Stimulated activated CD8-positive, alpha-beta memory T cell treated with anti-CD3 and anti-CD28 coated beads, Interleukin-4, amount 100 ng/mL, for 48 hours (primary cell): ENCODE data around the gene CAST.

Experiments
- DNase-seq: peaks from one replicate; pipeline ENCODE4 v3.0.0-alpha.2; 2020

Gene CAST

GRCh38 chr5:96645091-96645490 is 17.1 kb upstream of the CAST start:
- no peak for DNase-seq

- DNase-seq = no peak
Measured at GRCh38 chr5:96648023-96648422, 14.2 kb upstream of the CAST start.

GRCh38 chr5:96648593-96648992 is 13.6 kb upstream of the CAST start:
- no peak for DNase-seq

GRCh38 chr5:96649251-96649662 is 12.9 kb upstream of the CAST start:
- no peak for DNase-seq

- no peak for DNase-seq
Measured at GRCh38 chr5:96649681-96650540, 12.3 kb upstream of the CAST start.

GRCh38 chr5:96651047-96651446 is 11.1 kb upstream of the CAST start:
- DNase-seq = no peak

- no peak for DNase-seq
Measured at GRCh38 chr5:96651948-96652753, 10.0 kb upstream of the CAST start.

- DNase-seq = no peak
Measured at GRCh38 chr5:96652769-96653454, 9.3 kb upstream of the CAST start.

GRCh38 chr5:96654209-96654608 is 8.0 kb upstream of the CAST start:
- no peak for DNase-seq

- no peak for DNase-seq
Measured at GRCh38 chr5:96655085-96655484, 7.1 kb upstream of the CAST start.

- no peak for DNase-seq
Measured at GRCh38 chr5:96655506-96655905, 6.7 kb upstream of the CAST start.

- peak; percentile 66 for DNase-seq
Measured at GRCh38 chr5:96657068-96657467, 5.1 kb upstream of the CAST start.

- no peak for DNase-seq
Measured at GRCh38 chr5:96658272-96658671, 3.9 kb upstream of the CAST start.

- no peak for DNase-seq
Measured at GRCh38 chr5:96659170-96659569, 3.0 kb upstream of the CAST start.

- DNase-seq = peak; percentile 47
Measured at GRCh38 chr5:96660971-96661854, 963 bp upstream of the CAST start.

GRCh38 chr5:96662725-96663518 is 746 bp downstream of the CAST start:
- peak; percentile 92 for DNase-seq

GRCh38 chr5:96663608-96664007 is 1.4 kb downstream of the CAST start:
- DNase-seq = no peak

- DNase-seq = no peak
Measured at GRCh38 chr5:96664669-96665068, 2.5 kb downstream of the CAST start.

- DNase-seq = no peak
Measured at GRCh38 chr5:96668725-96669124, 6.5 kb downstream of the CAST start.

GRCh38 chr5:96669909-96670308 is 7.7 kb downstream of the CAST start:
- DNase-seq = no peak

- no peak for DNase-seq
Measured at GRCh38 chr5:96671441-96671840, 9.3 kb downstream of the CAST start.

GRCh38 chr5:96673127-96673526 is 11.0 kb downstream of the CAST start:
- no peak for DNase-seq
